HL-60 (cell line): ENCODE data around the gene ELL2.

Experiments used
- DNase-seq, 2 experiments: peaks; one replicate each; pipeline ENCODE4 v3.0.0-alpha.2; 2010 to 2020; ENCODE audit warnings: low read depth in 1 of 2, low spot score in 1 of 2
- H3K27ac ChIP-seq: fragments of 250-450 bp; sonication (Bioruptor Pico); replicated peaks from 2 replicates; pipeline ENCODE4 v1.5.1; 2020; ENCODE audit warnings: mild to moderate bottlenecking, moderate library complexity
- H3K27me3 ChIP-seq: fragments of 250-450 bp; sonication (Bioruptor Pico); 2 replicates; pipeline ENCODE4 v1.5.1; 2021; ENCODE audit warnings: mild to moderate bottlenecking, moderate library complexity; ENCODE audit not compliant: insufficient read depth, poor library complexity, severe bottlenecking
- H3K4me3 ChIP-seq: replicated peaks from 2 replicates; pipeline ENCODE4 v1.5.1; 2011; ENCODE audit warnings: mild to moderate bottlenecking, control low read depth, low read length; ENCODE audit not compliant: insufficient read depth
- CTCF ChIP-seq: IDR thresholded peaks from one replicate; pipeline ENCODE4 v1.5.1; 2011; ENCODE audit warnings: low read length, control low read depth, inconsistent platforms; ENCODE audit not compliant: insufficient read depth
- GABPA ChIP-seq: IDR thresholded peaks from 2 replicates; pipeline ENCODE4 v1.6.1; 2012; ENCODE audit warnings: low read depth
- POLR2AphosphoS5 ChIP-seq: IDR thresholded peaks from 2 replicates; pipeline ENCODE4 v1.6.1; 2012; ENCODE audit warnings: low read depth
- REST ChIP-seq: IDR thresholded peaks from 2 replicates; pipeline ENCODE4 v1.6.1; 2012; ENCODE audit warnings: low read depth; ENCODE audit not compliant: insufficient replicate concordance
- SPI1 ChIP-seq: IDR thresholded peaks from 2 replicates; pipeline ENCODE4 v1.6.1; 2012; ENCODE audit warnings: low read depth, mild to moderate bottlenecking, borderline replicate concordance

ELL2 gene

GRCh38 chr5:95892784-95893354 lies 68.8 kb downstream of the ELL2 start:
- Histone ChIP-seq H3K27ac (no peak overlapping the region), H3K4me3 (no peak overlapping the region), H3K27me3 (no peaks in the 10 kb centered on the region)
- TF ChIP-seq SPI1 (no peak), CTCF (peak; percentile 27)
- peak in 1 of 2 experiments; percentile 36 for DNase-seq

DNA sequence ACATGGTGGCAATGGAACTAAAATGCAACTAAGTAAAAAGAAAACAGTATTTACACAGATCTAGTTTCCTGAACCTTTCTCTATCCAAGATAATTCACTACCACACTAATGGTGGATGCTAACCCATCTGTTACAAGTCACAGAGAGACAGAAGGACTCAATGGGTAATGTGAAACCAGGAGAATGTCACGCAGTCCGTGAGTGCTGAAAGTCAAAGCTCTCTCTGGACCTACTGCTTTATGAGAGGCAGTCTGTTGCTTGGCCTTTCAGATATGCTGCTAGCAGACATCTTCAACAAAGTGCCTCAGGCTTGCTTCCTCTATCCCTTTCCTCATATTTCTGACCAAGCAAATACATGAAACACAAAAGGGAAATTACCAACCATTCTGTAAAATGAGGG lies 70.2 kb downstream of the ELL2 start:
- H3K4me3 ChIP-seq: no peak overlapping the region
- no peak overlapping the region for H3K27ac ChIP-seq
- H3K27me3 ChIP-seq: no peaks in the 10 kb centered on the region
- DNase-seq: no peak
- TF ChIP-seq SPI1 (no peak), POLR2AphosphoS5 (no peak), CTCF (no peak), GABPA (no peak), REST (no peak)

GRCh38 chr5:95889076-95889475 lies 72.6 kb downstream of the ELL2 start:
- no peaks in the 10 kb centered on the region for H3K27me3 ChIP-seq
- no peak for DNase-seq
- H3K27ac ChIP-seq: no peak overlapping the region
- TF ChIP-seq REST (no peak), SPI1 (no peak), GABPA (no peak), POLR2AphosphoS5 (no peak)
- H3K4me3 ChIP-seq: no peak overlapping the region

DNA sequence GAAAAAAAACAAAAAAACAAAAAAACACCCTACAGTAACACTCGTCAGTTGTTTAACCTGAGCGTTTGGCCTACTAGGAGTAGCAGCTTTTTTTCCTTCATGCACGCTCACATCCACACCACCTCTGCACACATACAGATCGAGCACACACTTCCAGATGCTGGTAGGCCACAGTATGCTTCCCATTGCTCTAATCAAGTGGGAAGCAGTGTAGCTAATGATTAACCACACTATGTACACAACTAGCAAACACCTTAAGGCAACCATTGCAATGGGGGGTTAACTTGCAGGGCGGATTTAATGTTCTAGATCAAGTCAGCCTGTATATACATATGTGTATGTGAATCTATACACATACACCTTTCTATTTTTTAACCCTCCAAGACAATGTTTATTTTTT lies 73.7 kb downstream of the ELL2 start:
- no peak for DNase-seq
- no peak for TF ChIP-seq SPI1
- no peak overlapping the region for H3K4me3 ChIP-seq
- H3K27ac ChIP-seq: no peak overlapping the region
- H3K27me3 ChIP-seq: no peaks in the 10 kb centered on the region

- TF ChIP-seq SPI1 (no peak), POLR2AphosphoS5 (no peak), REST (no peak), GABPA (no peak), CTCF (no peak)
- H3K27me3 ChIP-seq: no peaks in the 10 kb centered on the region
- no peak for DNase-seq
- H3K4me3 ChIP-seq: no peak overlapping the region
- H3K27ac ChIP-seq: no peak overlapping the region
Measured at GRCh38 chr5:95886340-95887044, 75.2 kb downstream of the ELL2 start.
